CD8-positive, alpha-beta memory T cell (primary cell): Measurements from ENCODE around the gene SLC27A2. TPM values are rescaled to one million over a fixed set of nuclear protein-coding genes. Genes with fewer than 3 reads are reported as not detected.

Source experiments
- CTCF ChIA-PET: fragments of 350-600 bp; sonication (Branson Sonifier 250); formaldehyde crosslinking; loops from one replicate; lab custom pipeline; 2021; ENCODE audit warnings: antibody characterized with exemption; lab: Charles Lee
- POLR2A ChIA-PET: fragments of 350-600 bp; sonication (Branson Sonifier 250); formaldehyde crosslinking; loops from one replicate; lab custom pipeline; 2021; ENCODE audit warnings: antibody characterized with exemption; lab: Charles Lee
- DNase-seq, 5 donors: peaks; one replicate each; pipeline versions ENCODE4 v3.0.0 to v3.0.0-alpha.2; 2020 to 2022; ENCODE audit warnings: mixed read lengths in 1 of 5
- H3K27ac ChIP-seq: one replicate; pipeline ENCODE4 v1.7.0; 2013; ENCODE audit warnings: low read depth, mild to moderate bottlenecking, low read length, moderate library complexity
- H3K27me3 ChIP-seq: 2 replicates; pipeline ENCODE4 v1.7.0; 2013; ENCODE audit warnings: low read length, mild to moderate bottlenecking; ENCODE audit not compliant: insufficient read depth, poor library complexity, severe bottlenecking
- H3K36me3 ChIP-seq: 2 replicates; pipeline ENCODE4 v1.7.0; 2013; ENCODE audit warnings: mild to moderate bottlenecking, low read length, moderate library complexity; ENCODE audit not compliant: insufficient read depth
- H3K4me1 ChIP-seq: 2 replicates; pipeline ENCODE4 v1.7.0; 2013; ENCODE audit warnings: mild to moderate bottlenecking, low read length, moderate library complexity; ENCODE audit not compliant: insufficient read depth
- H3K4me3 ChIP-seq: 2 replicates; pipeline ENCODE4 v1.7.0; 2013; ENCODE audit warnings: mild to moderate bottlenecking, low read length
- H3K9me3 ChIP-seq: 2 replicates; pipeline ENCODE4 v1.7.0; 2013; ENCODE audit warnings: mild to moderate bottlenecking, low read length
- H3K27ac Mint-ChIP-seq, 8 donors: one replicate each; pipeline ENCODE4 v1.8.0; 2020 to 2021; ENCODE audit warnings: mixed read lengths in 8 of 8, mild to moderate bottlenecking in 6 of 8, inconsistent platforms in 3 of 8, moderate library complexity in 3 of 8
- H3K27me3 Mint-ChIP-seq, 2 donors: one replicate each; pipeline ENCODE4 v1.8.0; 2020 to 2021; ENCODE audit warnings: mixed read lengths in 2 of 2, mild to moderate bottlenecking in 1 of 2, moderate library complexity in 1 of 2
- H3K36me3 Mint-ChIP-seq, 3 donors: one replicate each; pipeline ENCODE4 v1.8.0; 2020 to 2021; ENCODE audit warnings: mixed read lengths in 3 of 3, inconsistent platforms in 1 of 3, mild to moderate bottlenecking in 1 of 3
- H3K4me1 Mint-ChIP-seq, 3 donors: one replicate each; pipeline ENCODE4 v1.8.0; 2020 to 2021; ENCODE audit warnings: mixed read lengths in 3 of 3, inconsistent platforms in 1 of 3, mild to moderate bottlenecking in 1 of 3
- H3K4me3 Mint-ChIP-seq, 7 donors: one replicate each; pipeline ENCODE4 v1.8.0; 2020 to 2021; ENCODE audit warnings: mixed read lengths in 7 of 7, mild to moderate bottlenecking in 6 of 7, moderate library complexity in 4 of 7, inconsistent platforms in 2 of 7
- H3K9me3 Mint-ChIP-seq, 5 donors: one replicate each; pipeline ENCODE4 v1.8.0; 2020 to 2022; ENCODE audit warnings: mixed read lengths in 5 of 5, mild to moderate bottlenecking in 3 of 5, moderate library complexity in 2 of 5, inconsistent platforms in 1 of 5
- polyA plus RNA-seq: library from polyadenylated mRNA; unstranded; fragments of 300-500 nt; fragmentation: Illumina TruSeq; gene quantifications from one replicate; pipeline ENCODE4 v1.2.3, GENCODE V29; 2021
- total RNA-seq, 2 experiments: library from RNA; stranded (reverse); gene quantifications; one replicate each; pipeline ENCODE4 v1.2.3, GENCODE V29; 2021

SLC27A2 gene
- total and polyA plus RNA-seq, 3 experiments from 2014 or later: 3.0 to 18.6 (median 16.6) TPM

DNA sequence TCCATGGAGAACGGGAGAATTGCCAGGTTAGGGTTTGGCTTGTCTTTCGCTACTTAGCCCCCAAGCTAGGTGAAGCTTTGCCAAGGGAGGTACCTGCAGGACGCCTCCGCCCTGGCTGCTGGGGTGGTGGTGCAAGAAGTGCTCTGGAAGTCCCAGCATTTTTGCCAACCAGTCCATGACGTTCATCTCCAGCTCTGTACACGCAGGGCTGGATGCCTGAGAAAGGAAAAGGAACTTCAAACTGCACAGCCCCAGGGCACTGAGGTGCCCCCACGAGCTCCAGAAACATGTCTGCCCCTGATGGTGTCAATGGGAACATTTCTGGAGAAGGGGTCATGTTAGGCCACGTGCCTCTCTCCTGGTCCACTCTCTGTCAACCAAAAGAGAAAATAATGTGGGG lies 75.3 kb downstream of the SLC27A2 start:
- POLR2A ChIA-PET: no interaction called here
- no peaks in the 10 kb centered on the region for H3K9me3 ChIP-seq
- no peak overlapping the region for H3K4me3 ChIP-seq
- H3K27ac ChIP-seq: no peak overlapping the region
- H3K27me3 Mint-ChIP-seq: no peaks in the 10 kb centered on the region
- peak overlapping the region in 3 of 8 donors; percentile 30 to 65 (median 58) for H3K27ac Mint-ChIP-seq
- H3K4me1 ChIP-seq: peaks cover 16% of the 10 kb centered on the region
- DNase-seq: no peak
- CTCF ChIA-PET: interaction anchor here (0.9 to 1.5 kb wide), 3 partner anchors 9 to 59 kb away, joined by 3 to 5 read pairs (median 3); no protein-coding TSS in a partner anchor
- no peaks in the 10 kb centered on the region for H3K36me3 ChIP-seq
- peaks cover 27 to 31% (median 30%) of the 10 kb centered on the region in 3 donors for H3K4me1 Mint-ChIP-seq
- H3K4me3 Mint-ChIP-seq: no peak overlapping the region
- no peaks in the 10 kb centered on the region for H3K27me3 ChIP-seq
- no peaks in the 10 kb centered on the region for H3K36me3 Mint-ChIP-seq
- no peaks in the 10 kb centered on the region for H3K9me3 Mint-ChIP-seq

DNA sequence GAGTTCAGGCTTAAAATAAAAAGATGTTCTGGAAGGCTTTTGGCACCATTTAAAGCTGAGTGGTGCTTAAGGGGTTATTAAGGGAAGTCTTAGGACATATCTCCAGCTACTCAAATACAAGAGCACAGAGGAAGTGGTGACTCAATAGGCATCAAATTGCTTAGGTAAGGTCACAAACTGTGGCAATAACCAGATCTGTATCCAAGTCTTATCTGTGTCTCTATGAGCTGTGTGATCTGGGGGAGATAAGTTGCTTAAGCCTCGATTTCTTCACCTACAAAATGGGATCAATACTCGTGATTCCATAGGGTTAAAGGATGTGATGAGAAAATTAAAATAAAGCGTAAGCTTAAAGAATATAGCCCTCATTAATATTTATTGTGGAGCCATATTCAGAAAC lies 75.9 kb downstream of the SLC27A2 start:
- POLR2A ChIA-PET: no interaction called here

DNA sequence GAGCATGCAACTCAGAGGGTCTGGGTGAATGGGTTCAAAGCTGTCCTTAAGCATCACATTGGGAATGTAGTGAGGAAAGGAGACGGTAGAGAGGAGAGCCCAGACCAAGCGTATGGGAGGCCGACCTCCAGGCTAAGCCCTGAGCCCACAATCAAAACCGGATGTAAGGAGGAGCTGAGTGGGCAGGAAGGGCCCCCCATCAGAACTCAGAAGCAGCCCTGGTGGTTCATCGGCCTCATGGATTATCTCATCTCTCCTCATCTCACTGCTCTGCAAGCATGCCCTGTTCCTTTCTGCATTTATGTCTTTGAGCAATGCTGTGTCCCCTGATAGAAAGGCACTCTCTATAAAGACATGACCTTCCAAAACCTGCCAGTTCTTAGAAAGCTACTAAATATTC lies 77.3 kb downstream of the SLC27A2 start:
- H3K36me3 Mint-ChIP-seq: no peaks in the 10 kb centered on the region
- H3K27ac ChIP-seq: peak overlapping the region; percentile 68
- peak overlapping the region in 4 of 7 donors; percentile 9 to 69 (median 48) for H3K4me3 Mint-ChIP-seq
- H3K4me3 ChIP-seq: no peak overlapping the region
- ChIA-PET POLR2A (interaction anchor here (0.5 to 1.5 kb wide), 4 partner anchors 11 to 96 kb away, joined by 3 to 5 read pairs (median 3); partner anchors contain the start of gene GABPB1), CTCF (interaction anchor here (1.5 kb wide), 1 partner anchor 10 kb away, joined by 6 read pairs; no protein-coding TSS in a partner anchor)
- peaks cover 44 to 46% (median 44%) of the 10 kb centered on the region in 3 donors for H3K4me1 Mint-ChIP-seq
- peak overlapping the region in 5 of 8 donors; percentile 5 to 88 (median 12) for H3K27ac Mint-ChIP-seq
- no peaks in the 10 kb centered on the region for H3K9me3 ChIP-seq
- DNase-seq: no peak
- H3K4me1 ChIP-seq: peaks cover 25% of the 10 kb centered on the region
- no peaks in the 10 kb centered on the region for H3K36me3 ChIP-seq
- H3K27me3 Mint-ChIP-seq: no peaks in the 10 kb centered on the region
- no peaks in the 10 kb centered on the region for H3K27me3 ChIP-seq
- no peaks in the 10 kb centered on the region for H3K9me3 Mint-ChIP-seq

More for the DNA sequence above, 75.9 kb downstream of the SLC27A2 start:
- Mint-ChIP-seq H3K36me3 (no peaks in the 10 kb centered on the region), H3K27me3 (no peaks in the 10 kb centered on the region), H3K4me3 (no peak overlapping the region), H3K9me3 (no peaks in the 10 kb centered on the region), H3K4me1 (peaks cover 33 to 37% (median 36%) of the 10 kb centered on the region in 3 donors), H3K27ac (no peak overlapping the region)
- no peaks in the 10 kb centered on the region for H3K36me3 ChIP-seq
- H3K27ac ChIP-seq: no peak overlapping the region
- CTCF ChIA-PET: interaction anchor here (1.2 to 1.5 kb wide), 2 partner anchors 9 to 58 kb away, joined by 3 to 5 read pairs; no protein-coding TSS in a partner anchor
- no peak overlapping the region for H3K4me3 ChIP-seq
- DNase-seq: no peak
- no peaks in the 10 kb centered on the region for H3K27me3 ChIP-seq
- H3K9me3 ChIP-seq: no peaks in the 10 kb centered on the region
- peaks cover 22% of the 10 kb centered on the region for H3K4me1 ChIP-seq

DNA sequence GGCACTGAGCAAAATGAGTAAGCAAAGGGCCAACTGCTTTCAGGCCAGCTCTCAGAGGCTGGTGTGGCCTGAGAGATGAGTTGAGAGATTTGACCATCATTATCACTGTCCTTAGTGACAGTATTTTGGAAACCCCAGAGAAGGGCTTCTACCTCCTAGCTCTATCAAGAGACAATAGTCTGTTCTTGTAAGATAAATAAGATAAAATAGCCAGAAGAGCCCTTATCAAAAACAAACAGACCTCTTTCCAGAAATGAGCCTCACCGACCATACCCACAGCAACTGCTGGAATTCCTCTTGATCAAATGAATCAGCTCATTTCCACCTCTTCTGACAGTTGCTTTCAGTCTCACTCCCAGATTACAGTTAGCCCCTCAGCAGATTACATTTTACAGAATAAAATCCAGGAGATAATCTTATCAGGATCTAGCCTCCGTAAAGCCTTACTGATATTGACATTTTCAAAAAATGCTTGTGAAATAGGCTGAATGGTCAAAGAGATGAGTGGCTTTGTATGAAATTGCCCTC lies 79.0 kb downstream of the SLC27A2 start:
- no peaks in the 10 kb centered on the region for H3K9me3 Mint-ChIP-seq
- no peak for DNase-seq
- no peaks in the 10 kb centered on the region for H3K27me3 ChIP-seq
- H3K4me3 Mint-ChIP-seq: peak overlapping the region in 4 of 7 donors; percentile 35 to 67 (median 60)
- no peaks in the 10 kb centered on the region for H3K27me3 Mint-ChIP-seq
- peaks cover 25% of the 10 kb centered on the region for H3K4me1 ChIP-seq
- H3K27ac ChIP-seq: peak overlapping the region; percentile 68
- no peaks in the 10 kb centered on the region for H3K36me3 Mint-ChIP-seq
- H3K4me1 Mint-ChIP-seq: peaks cover 44 to 46% (median 45%) of the 10 kb centered on the region in 3 donors
- ChIA-PET POLR2A (interaction anchor here (1.5 kb wide), 1 partner anchor 13 kb away, joined by 3 read pairs; no protein-coding TSS in a partner anchor), CTCF (interaction anchor here (1.5 to 3.0 kb wide), 2 partner anchors 12 to 13 kb away, joined by 6 to 7 read pairs; no protein-coding TSS in a partner anchor)
- no peaks in the 10 kb centered on the region for H3K36me3 ChIP-seq
- H3K27ac Mint-ChIP-seq: peak overlapping the region; percentile 38 to 93 (median 80)
- H3K9me3 ChIP-seq: no peaks in the 10 kb centered on the region
- no peak overlapping the region for H3K4me3 ChIP-seq

DNA sequence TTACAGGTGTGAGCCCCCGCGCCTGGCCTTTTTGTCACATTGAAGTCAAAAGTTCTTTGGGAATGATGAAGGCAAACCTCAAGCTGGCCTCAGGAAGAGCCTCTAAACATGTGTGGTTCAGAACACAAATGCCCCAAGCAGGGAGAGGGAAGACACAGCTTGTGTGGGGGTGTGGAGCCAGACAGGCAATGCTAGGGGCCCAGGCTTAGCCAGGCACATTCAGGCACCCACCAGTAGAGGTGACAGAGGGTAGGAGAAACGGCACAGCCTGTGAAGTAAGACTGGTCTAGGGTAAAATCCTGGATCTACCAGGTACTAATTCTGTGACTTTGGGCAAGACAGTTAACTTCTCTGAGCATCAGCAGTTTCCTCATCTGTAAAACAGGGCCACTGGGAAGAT lies 80.0 kb downstream of the SLC27A2 start:
- Mint-ChIP-seq H3K27ac (peak overlapping the region in 7 of 8 donors; percentile 40 to 88 (median 77)), H3K9me3 (peaks cover 0 to 2% (median 0%) of the 10 kb centered on the region in 5 donors), H3K4me1 (peaks cover 44 to 46% (median 45%) of the 10 kb centered on the region in 3 donors), H3K4me3 (peak overlapping the region in 2 of 7 donors; percentile 30 to 56), H3K36me3 (no peaks in the 10 kb centered on the region), H3K27me3 (peaks cover 0 to 1% of the 10 kb centered on the region in 2 donors)
- Histone ChIP-seq H3K27ac (peak overlapping the region; percentile 38), H3K27me3 (no peaks in the 10 kb centered on the region), H3K4me1 (peaks cover 25% of the 10 kb centered on the region), H3K36me3 (no peaks in the 10 kb centered on the region), H3K4me3 (no peak overlapping the region), H3K9me3 (no peaks in the 10 kb centered on the region)
- no peak for DNase-seq
- ChIA-PET POLR2A (interaction anchor here (0.8 kb wide), 2 partner anchors 15 to 92 kb away, joined by 3 read pairs; no protein-coding TSS in a partner anchor), CTCF (interaction anchor here (1.1 to 3.0 kb wide), 3 partner anchors 14 to 80 kb away, joined by 4 to 7 read pairs (median 4); partner anchors contain the start of gene SLC27A2)

DNA sequence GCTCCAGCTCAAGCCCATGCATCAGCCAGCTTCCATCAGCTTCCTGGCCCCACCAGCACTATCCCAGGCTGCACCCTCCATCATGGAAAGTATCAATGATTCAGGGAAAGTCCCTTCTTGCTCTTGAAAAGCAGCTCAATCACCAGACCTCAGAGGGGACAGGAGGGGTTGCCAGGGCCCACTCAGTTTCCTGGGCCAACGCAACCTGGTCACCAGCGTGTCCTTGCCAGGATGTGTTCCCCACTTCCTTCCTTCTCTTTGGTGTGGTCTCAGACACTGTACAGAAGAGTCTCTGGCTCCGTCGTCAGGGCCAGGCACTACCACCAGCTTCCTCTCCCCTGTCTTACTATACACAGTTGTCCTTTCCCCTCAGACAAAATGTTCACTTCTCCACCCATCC lies 80.5 kb downstream of the SLC27A2 start:
- H3K4me3 Mint-ChIP-seq: peak overlapping the region in 4 of 7 donors; percentile 12 to 56 (median 39)
- H3K36me3 Mint-ChIP-seq: no peaks in the 10 kb centered on the region
- H3K27ac Mint-ChIP-seq: peak overlapping the region; percentile 40 to 94 (median 78)
- no peaks in the 10 kb centered on the region for H3K9me3 ChIP-seq
- POLR2A ChIA-PET: interaction anchor here (0.8 kb wide), 2 partner anchors 15 to 91 kb away, joined by 3 read pairs; no protein-coding TSS in a partner anchor
- H3K36me3 ChIP-seq: no peaks in the 10 kb centered on the region
- H3K4me1 Mint-ChIP-seq: peaks cover 44 to 46% (median 44%) of the 10 kb centered on the region in 3 donors
- no peaks in the 10 kb centered on the region for H3K27me3 ChIP-seq
- H3K4me1 ChIP-seq: peaks cover 25% of the 10 kb centered on the region
- peak; percentile 5 to 72 (median 42) for DNase-seq
- peaks cover 0 to 3% (median 0%) of the 10 kb centered on the region in 5 donors for H3K9me3 Mint-ChIP-seq
- H3K27me3 Mint-ChIP-seq: peaks cover 0 to 4% of the 10 kb centered on the region in 2 donors
- CTCF ChIA-PET: interaction anchor here (1.1 to 3.0 kb wide), 3 partner anchors 14 to 81 kb away, joined by 4 to 7 read pairs (median 4); partner anchors contain the start of gene SLC27A2
- H3K4me3 ChIP-seq: no peak overlapping the region
- H3K27ac ChIP-seq: peak overlapping the region; percentile 38

DNA sequence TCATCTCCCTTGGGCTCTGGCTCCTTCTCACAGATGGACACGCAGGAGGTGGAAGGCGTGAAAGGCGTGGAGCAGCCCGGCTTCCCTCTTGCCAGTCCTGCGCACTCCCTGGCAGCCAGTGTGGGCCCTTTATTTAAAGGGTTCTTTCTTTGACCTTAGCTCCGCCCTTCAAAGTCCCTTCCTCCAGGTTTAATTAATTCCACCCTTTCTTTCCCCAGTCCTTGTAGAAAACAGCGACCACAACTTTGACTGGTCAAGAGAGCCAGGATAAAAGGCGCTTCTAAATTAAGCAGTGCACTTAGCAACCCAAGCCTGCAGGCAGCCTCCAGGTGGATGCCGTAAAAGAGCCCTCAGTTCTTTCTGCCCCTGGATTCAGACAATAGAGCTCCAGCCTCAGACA lies 83.6 kb downstream of the SLC27A2 start, which contains the start of gene HDC:
TSS of gene HDC (minus strand) at position 107 of the 400 bp plus-strand sequence. CDS start at position 4, 103 bp downstream.
- no peak within 1 kb of the TSS for H3K4me3 Mint-ChIP-seq
- peaks cover 29 to 32% (median 32%) of the 10 kb centered on the region in 3 donors for H3K4me1 Mint-ChIP-seq
- Histone ChIP-seq H3K4me3 (no peak within 1 kb of the TSS), H3K9me3 (no peaks in the 10 kb centered on the region), H3K27ac (no peak within 1 kb of the TSS), H3K4me1 (peaks cover 17% of the 10 kb centered on the region), H3K27me3 (no peaks in the 10 kb centered on the region), H3K36me3 (no peaks in the 10 kb centered on the region)
- peaks cover 0 to 4% of the 10 kb centered on the region in 2 donors for H3K27me3 Mint-ChIP-seq
- H3K9me3 Mint-ChIP-seq: peaks cover 0 to 3% (median 0%) of the 10 kb centered on the region in 5 donors
- ChIA-PET POLR2A (no interaction called here), CTCF (interaction anchor here (0.6 kb wide), 1 partner anchor 519 kb away, joined by 3 read pairs; no protein-coding TSS in a partner anchor)
- no peak for DNase-seq
- peak within 1 kb of the TSS in 1 of 8 donors; percentile 81 for H3K27ac Mint-ChIP-seq
- H3K36me3 Mint-ChIP-seq: no peaks in the 10 kb centered on the region
